ENCODE results near the gene TMEM167B. TPM values are rescaled to one million over a fixed set of nuclear protein-coding genes. Genes with fewer than 3 reads are reported as not detected.

Gene TMEM167B
- total and polyA plus RNA-seq, 2 of the 4 experiments (the other 2 are of a cell fraction): 21.6 to 32.1 TPM

DNA sequence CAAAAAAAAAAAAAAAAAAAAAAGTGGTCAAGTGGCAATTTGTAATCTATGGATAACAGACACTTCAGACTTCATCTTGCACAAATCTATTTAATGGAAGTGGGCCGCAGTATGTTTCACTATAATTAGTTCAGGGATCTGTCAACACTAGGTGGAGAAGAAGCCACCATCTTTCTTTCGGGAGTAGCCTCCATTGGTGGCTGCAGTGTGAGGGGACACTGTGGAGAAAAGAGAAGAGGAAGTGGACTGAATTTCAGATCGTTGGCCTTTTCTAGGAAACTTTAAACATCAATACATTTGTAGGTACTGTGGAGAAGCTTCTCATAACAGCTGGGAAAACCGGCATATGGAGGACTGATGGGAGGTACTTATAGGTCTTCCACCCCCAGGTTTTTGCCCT is 15.3 kb downstream of the TMEM167B start:
- no CpG with 5 or more reads among the region's 4 CpGs for WGBS, 2 experiments (ENCODE audit: extremely low coverage in 2 of 2, insufficient read length in 1 of 2)
- Histone ChIP-seq H3K23ac (ENCODE audit: low read depth, low read length) (no peak overlapping the region), H3K9me3 (ENCODE audit: control insufficient read depth, insufficient read depth, low read length) (no peaks in the 10 kb centered on the region), H4K8ac (ENCODE audit: low read depth in 2 of 2, low read length in 2 of 2) (no peak overlapping the region), H3K9me1 (ENCODE audit: insufficient read depth, low read length) (no peaks in the 10 kb centered on the region), H3K18ac (ENCODE audit: low read depth, low read length) (no peak overlapping the region), H2BK15ac (ENCODE audit: low read depth, low read length) (no peak overlapping the region), H4K5ac (ENCODE audit: low read depth, low read length) (no peak overlapping the region), H2BK20ac (ENCODE audit: low read depth, low read length) (no peak overlapping the region), H2AK5ac (ENCODE audit: low read depth, low read length) (no peak overlapping the region), H3K27me3 (ENCODE audit: control insufficient read depth, insufficient read depth, low read length) (peaks cover 1% of the 10 kb centered on the region; the same call in 1 of the 2 replicates), H3K4me1 (ENCODE audit: control insufficient read depth, insufficient read depth, low read length) (no peaks in the 10 kb centered on the region), H4K91ac (ENCODE audit: insufficient read depth, low read depth, low read length) (no peak overlapping the region), H4K20me1 (ENCODE audit: insufficient read depth, low read length) (peaks cover 1% of the 10 kb centered on the region; the same call in 1 of the 2 replicates), H3K79me1 (ENCODE audit: low read depth in 1 of 2, low read length in 2 of 2) (peaks cover 5 to 27% of the 10 kb centered on the region in 2 experiments; a peak in 3 of 4 replicates), H3K56ac (ENCODE audit: extremely low read depth, insufficient read depth, low read length) (no peak overlapping the region), H3K4me3 (ENCODE audit: insufficient read depth, low read depth, low read length) (no peak overlapping the region), H2AK9ac (replicated peaks; ENCODE audit: low read depth, low read length, poor library complexity) (no peak overlapping the region), H3K4ac (ENCODE audit: low read depth, low read length) (no peak overlapping the region), H3K14ac (replicated peaks; ENCODE audit: low read depth, low read length) (no peak overlapping the region), H3K36me3 (ENCODE audit: control insufficient read depth, insufficient read depth, low read length) (peaks cover 2% of the 10 kb centered on the region; the same call in 1 of the 2 replicates), H2BK5ac (ENCODE audit: low read depth, low read length, poor library complexity, severe bottlenecking) (no peak overlapping the region), H3K4me2 (ENCODE audit: low read depth, low read length) (no peak overlapping the region), H2BK120ac (ENCODE audit: low read depth, low read length) (no peak overlapping the region), H3K9ac (ENCODE audit: low read depth, low read length) (no peak overlapping the region), H3K27ac (ENCODE audit: insufficient read depth, low read length) (no peak overlapping the region), H2AFZ (replicated peaks; ENCODE audit: low read length, poor library complexity) (no peak overlapping the region)
- TF ChIP-seq NFE2L2 (IDR thresholded peaks at IDR 0.05; ENCODE audit: low read depth, low read length): no peak
- TF ChIP-seq MXI1 (IDR thresholded peaks at IDR 0.05; ENCODE audit: borderline replicate concordance, low read depth, low read length): no peak
- no peak for TF ChIP-seq RCOR1 (IDR thresholded peaks at IDR 0.05; ENCODE audit: insufficient replicate concordance, low read length)
- TF ChIP-seq RFX5 (IDR thresholded peaks at IDR 0.05; ENCODE audit: low read depth, low read length): no peak
- no peak for TF ChIP-seq CHD1 (IDR thresholded peaks at IDR 0.05; ENCODE audit: low read depth, low read length)
- no peak for TF ChIP-seq CTCF (conservative IDR thresholded peaks at IDR 0.05; ENCODE audit: low read depth, low read length)
- no peak for TF ChIP-seq MAZ (IDR thresholded peaks at IDR 0.05; ENCODE audit: borderline replicate concordance, low read depth, low read length)
- no peak for TF ChIP-seq POLR2A (IDR thresholded peaks at IDR 0.05; ENCODE audit: low read depth, low read length)
- TF ChIP-seq RAD21 (IDR thresholded peaks at IDR 0.05; ENCODE audit: low read length): no peak
- TF ChIP-seq FOS (IDR thresholded peaks at IDR 0.05; ENCODE audit: low read depth, low read length): no peak
- TF ChIP-seq CEBPB (IDR thresholded peaks at IDR 0.05; ENCODE audit: low read depth, low read length): no peak
- TF ChIP-seq BHLHE40 (IDR thresholded peaks at IDR 0.05; ENCODE audit: low read depth, low read length): no peak
- TF ChIP-seq, protein P1, sequence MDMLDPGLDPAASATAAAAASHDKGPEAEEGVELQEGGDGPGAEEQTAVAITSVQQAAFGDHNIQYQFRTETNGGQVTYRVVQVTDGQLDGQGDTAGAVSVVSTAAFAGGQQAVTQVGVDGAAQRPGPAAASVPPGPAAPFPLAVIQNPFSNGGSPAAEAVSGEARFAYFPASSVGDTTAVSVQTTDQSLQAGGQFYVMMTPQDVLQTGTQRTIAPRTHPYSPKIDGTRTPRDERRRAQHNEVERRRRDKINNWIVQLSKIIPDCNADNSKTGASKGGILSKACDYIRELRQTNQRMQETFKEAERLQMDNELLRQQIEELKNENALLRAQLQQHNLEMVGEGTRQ (IDR thresholded peaks at IDR 0.05; ENCODE audit: low read depth, low read length): no peak
- TF ChIP-seq, protein P2, sequence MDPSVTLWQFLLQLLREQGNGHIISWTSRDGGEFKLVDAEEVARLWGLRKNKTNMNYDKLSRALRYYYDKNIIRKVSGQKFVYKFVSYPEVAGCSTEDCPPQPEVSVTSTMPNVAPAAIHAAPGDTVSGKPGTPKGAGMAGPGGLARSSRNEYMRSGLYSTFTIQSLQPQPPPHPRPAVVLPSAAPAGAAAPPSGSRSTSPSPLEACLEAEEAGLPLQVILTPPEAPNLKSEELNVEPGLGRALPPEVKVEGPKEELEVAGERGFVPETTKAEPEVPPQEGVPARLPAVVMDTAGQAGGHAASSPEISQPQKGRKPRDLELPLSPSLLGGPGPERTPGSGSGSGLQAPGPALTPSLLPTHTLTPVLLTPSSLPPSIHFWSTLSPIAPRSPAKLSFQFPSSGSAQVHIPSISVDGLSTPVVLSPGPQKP (IDR thresholded peaks at IDR 0.05; ENCODE audit: borderline replicate concordance, low read depth, low read length): no peak
- no peak for TF ChIP-seq SMC3 (IDR thresholded peaks at IDR 0.05; ENCODE audit: low read depth, low read length)
- no peak for TF ChIP-seq MAFK (IDR thresholded peaks at IDR 0.05; ENCODE audit: low read depth, low read length)
- no TSS peak for BruUV-seq (replicated peaks)
- intact Hi-C loops (cut with micrococcal nuclease) (no loop called here), dilution Hi-C loops (cut with HindIII; ENCODE audit: low sequenced_read_pairs, unreplicated experiment) (no loop called here), in situ Hi-C loops (cut with MboI; ENCODE audit: low sequenced_read_pairs) (no loop called here)
- POLR2A ChIA-PET (ENCODE audit: unreplicated experiment): no interaction called here
- no peak for ATAC-seq (ENCODE audit: low read depth)
- DNase-seq: no peak
- CTCF ChIA-PET: no interaction called here
